ENCODE measurements around the gene ACTMAP. TPM values are rescaled to one million over a fixed set of nuclear protein-coding genes. Genes with fewer than 3 reads are reported as not detected.

The ACTMAP gene
- total and polyA plus RNA-seq, 9 of the 15 experiments (the other 6 are each of a cell fraction or from before 2014, with no cell fraction given): 1.7 to 16.6 (median 4.9) TPM

GRCh38 chr19:40799558-40800338 is 49.5 kb upstream of the ACTMAP start (continued):
- no peak for TF ChIP-seq YY1 (IDR thresholded peaks at IDR 0.05; ENCODE audit: borderline replicate concordance in 1 of 3, control insufficient read depth in 1 of 3, extremely low read depth in 1 of 3, insufficient read depth in 3 of 3, insufficient read length in 1 of 3, insufficient replicate concordance in 2 of 3, low read depth in 1 of 3, low read length in 2 of 3)
- no peak for TF ChIP-seq ZNF740 (CRISPR knock-in tag; IDR thresholded peaks at IDR 0.05)
- TF ChIP-seq ZNF740 (tag; IDR thresholded peaks at IDR 0.05): no peak
- no peak for TF ChIP-seq ID3 (CRISPR knock-in tag; IDR thresholded peaks at IDR 0.05)
- no peak for TF ChIP-seq ID3 (tag; IDR thresholded peaks at IDR 0.05)
- no peak for TF ChIP-seq RFX7 (CRISPR knock-in tag; IDR thresholded peaks at IDR 0.05)
- TF ChIP-seq, protein P1, sequence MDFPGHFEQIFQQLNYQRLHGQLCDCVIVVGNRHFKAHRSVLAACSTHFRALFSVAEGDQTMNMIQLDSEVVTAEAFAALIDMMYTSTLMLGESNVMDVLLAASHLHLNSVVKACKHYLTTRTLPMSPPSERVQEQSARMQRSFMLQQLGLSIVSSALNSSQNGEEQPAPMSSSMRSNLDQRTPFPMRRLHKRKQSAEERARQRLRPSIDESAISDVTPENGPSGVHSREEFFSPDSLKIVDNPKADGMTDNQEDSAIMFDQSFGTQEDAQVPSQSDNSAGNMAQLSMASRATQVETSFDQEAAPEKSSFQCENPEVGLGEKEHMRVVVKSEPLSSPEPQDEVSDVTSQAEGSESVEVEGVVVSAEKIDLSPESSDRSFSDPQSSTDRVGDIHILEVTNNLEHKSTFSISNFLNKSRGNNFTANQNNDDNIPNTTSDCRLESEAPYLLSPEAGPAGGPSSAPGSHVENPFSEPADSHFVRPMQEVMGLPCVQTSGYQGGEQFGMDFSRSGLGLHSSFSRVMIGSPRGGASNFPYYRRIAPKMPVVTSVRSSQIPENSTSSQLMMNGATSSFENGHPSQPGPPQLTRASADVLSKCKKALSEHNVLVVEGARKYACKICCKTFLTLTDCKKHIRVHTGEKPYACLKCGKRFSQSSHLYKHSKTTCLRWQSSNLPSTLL (IDR thresholded peaks at IDR 0.05): no peak
- peak; percentile 65 for TF ChIP-seq RBFOX2 (IDR thresholded peaks at IDR 0.05; ENCODE audit: low read depth, low read length)
- TF ChIP-seq IFI16 (CRISPR knock-in tag; IDR thresholded peaks at IDR 0.05): no peak
- TF ChIP-seq U2AF1 (optimal IDR thresholded peaks at IDR 0.05; ENCODE audit: low read depth, low read length): no peak
- TF ChIP-seq, protein P2, sequence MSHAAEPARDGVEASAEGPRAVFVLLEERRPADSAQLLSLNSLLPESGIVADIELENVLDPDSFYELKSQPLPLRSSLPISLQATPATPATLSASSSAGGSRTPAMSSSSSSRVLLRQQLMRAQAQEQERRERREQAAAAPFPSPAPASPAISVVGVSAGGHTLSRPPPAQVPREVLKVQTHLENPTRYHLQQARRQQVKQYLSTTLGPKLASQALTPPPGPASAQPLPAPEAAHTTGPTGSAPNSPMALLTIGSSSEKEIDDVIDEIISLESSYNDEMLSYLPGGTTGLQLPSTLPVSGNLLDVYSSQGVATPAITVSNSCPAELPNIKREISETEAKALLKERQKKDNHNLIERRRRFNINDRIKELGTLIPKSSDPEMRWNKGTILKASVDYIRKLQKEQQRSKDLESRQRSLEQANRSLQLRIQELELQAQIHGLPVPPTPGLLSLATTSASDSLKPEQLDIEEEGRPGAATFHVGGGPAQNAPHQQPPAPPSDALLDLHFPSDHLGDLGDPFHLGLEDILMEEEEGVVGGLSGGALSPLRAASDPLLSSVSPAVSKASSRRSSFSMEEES (CRISPR knock-in tag; IDR thresholded peaks at IDR 0.05): no peak
- TF ChIP-seq ZNF699 (CRISPR knock-in tag; IDR thresholded peaks at IDR 0.05; ENCODE audit: insufficient replicate concordance): no peak
- TF ChIP-seq ZNF253 (CRISPR knock-in tag; conservative IDR thresholded peaks at IDR 0.05): no peak
- no peak for TF ChIP-seq IRF1 (CRISPR knock-in tag; IDR thresholded peaks at IDR 0.05; ENCODE audit: borderline replicate concordance)
- TF ChIP-seq, protein P3, sequence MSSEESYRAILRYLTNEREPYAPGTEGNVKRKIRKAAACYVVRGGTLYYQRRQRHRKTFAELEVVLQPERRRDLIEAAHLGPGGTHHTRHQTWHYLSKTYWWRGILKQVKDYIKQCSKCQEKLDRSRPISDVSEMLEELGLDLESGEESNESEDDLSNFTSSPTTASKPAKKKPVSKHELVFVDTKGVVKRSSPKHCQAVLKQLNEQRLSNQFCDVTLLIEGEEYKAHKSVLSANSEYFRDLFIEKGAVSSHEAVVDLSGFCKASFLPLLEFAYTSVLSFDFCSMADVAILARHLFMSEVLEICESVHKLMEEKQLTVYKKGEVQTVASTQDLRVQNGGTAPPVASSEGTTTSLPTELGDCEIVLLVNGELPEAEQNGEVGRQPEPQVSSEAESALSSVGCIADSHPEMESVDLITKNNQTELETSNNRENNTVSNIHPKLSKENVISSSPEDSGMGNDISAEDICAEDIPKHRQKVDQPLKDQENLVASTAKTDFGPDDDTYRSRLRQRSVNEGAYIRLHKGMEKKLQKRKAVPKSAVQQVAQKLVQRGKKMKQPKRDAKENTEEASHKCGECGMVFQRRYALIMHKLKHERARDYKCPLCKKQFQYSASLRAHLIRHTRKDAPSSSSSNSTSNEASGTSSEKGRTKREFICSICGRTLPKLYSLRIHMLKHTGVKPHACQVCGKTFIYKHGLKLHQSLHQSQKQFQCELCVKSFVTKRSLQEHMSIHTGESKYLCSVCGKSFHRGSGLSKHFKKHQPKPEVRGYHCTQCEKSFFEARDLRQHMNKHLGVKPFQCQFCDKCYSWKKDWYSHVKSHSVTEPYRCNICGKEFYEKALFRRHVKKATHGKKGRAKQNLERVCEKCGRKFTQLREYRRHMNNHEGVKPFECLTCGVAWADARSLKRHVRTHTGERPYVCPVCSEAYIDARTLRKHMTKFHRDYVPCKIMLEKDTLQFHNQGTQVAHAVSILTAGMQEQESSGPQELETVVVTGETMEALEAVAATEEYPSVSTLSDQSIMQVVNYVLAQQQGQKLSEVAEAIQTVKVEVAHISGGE (CRISPR knock-in tag; IDR thresholded peaks at IDR 0.05): peak in 1 of 3 experiments; percentile 61; a peak in 2 of 6 replicates

Data from K562 (cell line).